Measurements from ENCODE around the gene FNIP1.
A peak's percentile ranks its signal among the peaks of the same experiment; 100 is the strongest.

Gene FNIP1

DNA sequence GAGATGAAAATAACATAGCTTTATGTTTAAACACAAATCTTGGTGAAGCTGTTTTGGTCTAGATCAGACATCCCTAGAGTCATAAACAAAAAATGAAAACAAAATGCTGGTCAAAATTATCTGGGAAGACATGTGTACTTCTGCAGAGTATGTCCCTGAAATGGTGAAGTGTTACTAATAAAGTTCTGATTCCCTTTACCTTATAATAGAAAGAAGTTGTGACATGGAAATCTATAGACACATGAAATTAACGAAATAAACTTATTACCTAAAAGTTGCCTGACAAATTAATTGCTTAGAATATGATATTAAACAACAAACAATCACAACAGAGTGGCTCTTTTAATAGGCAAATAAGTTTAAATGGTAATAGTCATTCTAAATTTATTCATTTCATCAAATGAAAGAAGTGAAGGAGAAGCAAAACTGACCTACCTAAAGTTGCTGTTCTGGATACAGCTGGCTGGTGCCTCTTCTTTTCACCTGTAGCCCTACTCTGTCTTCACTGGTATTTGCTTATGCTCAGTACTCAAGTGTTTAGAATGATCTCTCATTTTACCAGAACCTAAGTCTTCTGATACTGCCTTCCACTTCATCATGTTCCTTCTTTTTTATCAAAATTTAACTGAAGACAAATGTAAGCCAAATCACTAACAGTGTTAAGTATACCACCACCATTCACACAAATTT is 38.8 kb downstream of the FNIP1 start:
- Histone ChIP-seq H4K20me1 (ENCODE audit: insufficient read depth, low read length) (no peaks in the 10 kb centered on the region; the same call in 1 of the 2 replicates), H3K36me3 (replicated peaks; ENCODE audit: insufficient read depth, low read length) (no peaks in the 10 kb centered on the region), H3K4me2 (ENCODE audit: low read depth, low read length) (peak overlapping the region; percentile 91), H3K27me3 (replicated peaks; ENCODE audit: insufficient read depth, low read length) (no peaks in the 10 kb centered on the region), H3K27ac (ENCODE audit: low read length) (peak overlapping the region; percentile 65), H2AFZ (ENCODE audit: low read length) (no peak overlapping the region), H3K9me3 (replicated peaks; ENCODE audit: insufficient read depth, low read length) (no peaks in the 10 kb centered on the region), H3K4me3 (ENCODE audit: low read length) (0 out of 2 replicates have a peak overlapping the region, but pooled peaks have one; percentile 20), H3K9me2 (replicated peaks; ENCODE audit: insufficient read depth, low read length) (no peaks in the 10 kb centered on the region), H3K4me1 (ENCODE audit: low read length) (peaks cover 38% of the 10 kb centered on the region), H3F3A (ENCODE audit: insufficient read depth, low read length) (peaks cover 16% of the 10 kb centered on the region), H3K9ac (ENCODE audit: low read length) (no peak overlapping the region), H3K79me2 (ENCODE audit: low read length) (peaks cover 97% of the 10 kb centered on the region)
- TF ChIP-seq CTCF (IDR thresholded peaks at IDR 0.05; ENCODE audit: low read length) (no peak), EZH2phosphoT487 (IDR thresholded peaks at IDR 0.05; ENCODE audit: low read length) (no peak), EZH2 (optimal IDR thresholded peaks at IDR 0.05; ENCODE audit: low read depth, low read length) (no peak)
- DNase-seq, result peak; percentile 48

- Histone ChIP-seq H4K20me1 (ENCODE audit: insufficient read depth, low read length) (no peaks in the 10 kb centered on the region; the same call in 1 of the 2 replicates), H3K9me2 (replicated peaks; ENCODE audit: insufficient read depth, low read length) (no peaks in the 10 kb centered on the region), H3K4me1 (ENCODE audit: low read length) (peaks cover 38% of the 10 kb centered on the region), H3K9ac (ENCODE audit: low read length) (no peak overlapping the region), H2AFZ (ENCODE audit: low read length) (no peak overlapping the region), H3K27me3 (replicated peaks; ENCODE audit: insufficient read depth, low read length) (no peaks in the 10 kb centered on the region), H3K79me2 (ENCODE audit: low read length) (peaks cover 97% of the 10 kb centered on the region), H3K4me2 (ENCODE audit: low read depth, low read length) (peak overlapping the region; percentile 91; the same call in 1 of the 2 replicates), H3F3A (ENCODE audit: insufficient read depth, low read length) (peaks cover 16% of the 10 kb centered on the region), H3K27ac (ENCODE audit: low read length) (no peak overlapping the region), H3K36me3 (replicated peaks; ENCODE audit: insufficient read depth, low read length) (no peaks in the 10 kb centered on the region), H3K4me3 (ENCODE audit: low read length) (no peak overlapping the region), H3K9me3 (replicated peaks; ENCODE audit: insufficient read depth, low read length) (no peaks in the 10 kb centered on the region)
- no peak for DNase-seq
- TF ChIP-seq CTCF (IDR thresholded peaks at IDR 0.05; ENCODE audit: low read length) (no peak), EZH2 (optimal IDR thresholded peaks at IDR 0.05; ENCODE audit: low read depth, low read length) (no peak), EZH2phosphoT487 (IDR thresholded peaks at IDR 0.05; ENCODE audit: low read length) (no peak)
These were observed 39.9 kb downstream of the FNIP1 start for GRCh38 chr5:131756942-131757341.

DNA sequence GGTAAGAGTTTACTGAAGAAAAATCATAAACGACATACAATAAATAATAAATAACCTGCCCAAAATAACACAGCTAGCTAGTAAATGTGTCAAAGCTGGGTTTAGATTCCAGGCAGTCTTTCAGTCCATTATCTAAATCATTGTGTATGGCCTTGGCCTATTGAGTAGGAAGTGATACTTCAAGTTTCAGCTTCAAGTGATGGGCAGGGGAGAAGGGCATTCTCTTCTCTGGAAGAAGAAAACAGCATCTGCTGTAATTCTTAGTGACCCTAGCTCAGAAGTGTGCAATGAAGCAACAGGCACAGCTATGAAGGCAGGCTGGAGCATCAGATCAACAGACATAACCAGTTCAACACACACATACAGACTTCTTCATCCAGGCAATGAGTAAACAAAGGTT is 42.5 kb downstream of the FNIP1 start:
- Histone ChIP-seq H3K27ac (ENCODE audit: low read length) (no peak overlapping the region), H2AFZ (ENCODE audit: low read length) (no peak overlapping the region), H3K4me3 (ENCODE audit: low read length) (no peak overlapping the region), H3K36me3 (replicated peaks; ENCODE audit: insufficient read depth, low read length) (no peaks in the 10 kb centered on the region), H4K20me1 (ENCODE audit: insufficient read depth, low read length) (no peaks in the 10 kb centered on the region; the same call in none of the 2 replicates), H3K9ac (ENCODE audit: low read length) (no peak overlapping the region), H3K79me2 (ENCODE audit: low read length) (peaks cover 97% of the 10 kb centered on the region), H3K4me2 (ENCODE audit: low read depth, low read length) (no peak overlapping the region), H3K9me2 (replicated peaks; ENCODE audit: insufficient read depth, low read length) (no peaks in the 10 kb centered on the region), H3K4me1 (ENCODE audit: low read length) (peaks cover 28% of the 10 kb centered on the region), H3K9me3 (replicated peaks; ENCODE audit: insufficient read depth, low read length) (no peaks in the 10 kb centered on the region), H3F3A (ENCODE audit: insufficient read depth, low read length) (peaks cover 16% of the 10 kb centered on the region), H3K27me3 (replicated peaks; ENCODE audit: insufficient read depth, low read length) (no peaks in the 10 kb centered on the region)
- no peak for TF ChIP-seq EZH2 (optimal IDR thresholded peaks at IDR 0.05; ENCODE audit: low read depth, low read length)
- TF ChIP-seq EZH2phosphoT487 (IDR thresholded peaks at IDR 0.05; ENCODE audit: low read length), result no peak
- no peak for TF ChIP-seq CTCF (IDR thresholded peaks at IDR 0.05; ENCODE audit: low read length)
- DNase-seq, result no peak
